Heart left ventricle (tissue), 13 donors: ENCODE data around the gene FLCN.

ENCODE experiments used
- POLR2A ChIP-seq, 2 donors: fragments of 450-650 bp; IDR thresholded peaks; one replicate each; pipeline ENCODE4 v1.6.1; 2017; ENCODE audit warnings: antibody characterized with exemption in 2 of 2, mild to moderate bottlenecking in 2 of 2, moderate library complexity in 2 of 2
- TF ChIP-seq, protein P1 (sequence below), 12 donors: fragments of 200-600 bp; sonication (generic) in 4 of 12; IDR thresholded peaks; one replicate each; pipeline versions ENCODE4 v1.5.0 to v1.8.0; 2018 to 2022; ENCODE audit warnings: antibody characterized with exemption in 12 of 12, mild to moderate bottlenecking in 5 of 12
- donor health status: ischemic (EF 13 %, LVEDD 7.1; RV severe dilation, severe dysfunction).
- donor health status: DM: no; HTN: yes; CAD: no.
- donor health status: DM: no; HTN: no; CAD: no.
- donor health status: ischemic (EF 25% LVEDD 6.9; RV normal size, moderate dysfunction).
- donor health status: ischemic (EF 25% LVEDD 5.7; RV mildly dilated, moderate dysfunction).
- donor health status: ischemic (EF 35%, LVEDD 5.7; RV mildly dilated, moderate dysfunction).
- donor health status: nonischemic (EF 11% LVEDD 7.7; RV severe dilation, severe dysfunction).
- donor health status: DM: yes; HTN: yes; CAD: no.
- donor health status: PGD.
- donor health status: ischemic (EF 29% LVEDD 5.4; RV normal size, mild dysfunction).
- donor health status: nonischemic (EF 23%, LVEDD 6.1; RV moderate dilation, normal function).

GRCh38 chr17:17215575-17215974 is 21.4 kb downstream of the FLCN start:
- TF ChIP-seq, protein P1, sequence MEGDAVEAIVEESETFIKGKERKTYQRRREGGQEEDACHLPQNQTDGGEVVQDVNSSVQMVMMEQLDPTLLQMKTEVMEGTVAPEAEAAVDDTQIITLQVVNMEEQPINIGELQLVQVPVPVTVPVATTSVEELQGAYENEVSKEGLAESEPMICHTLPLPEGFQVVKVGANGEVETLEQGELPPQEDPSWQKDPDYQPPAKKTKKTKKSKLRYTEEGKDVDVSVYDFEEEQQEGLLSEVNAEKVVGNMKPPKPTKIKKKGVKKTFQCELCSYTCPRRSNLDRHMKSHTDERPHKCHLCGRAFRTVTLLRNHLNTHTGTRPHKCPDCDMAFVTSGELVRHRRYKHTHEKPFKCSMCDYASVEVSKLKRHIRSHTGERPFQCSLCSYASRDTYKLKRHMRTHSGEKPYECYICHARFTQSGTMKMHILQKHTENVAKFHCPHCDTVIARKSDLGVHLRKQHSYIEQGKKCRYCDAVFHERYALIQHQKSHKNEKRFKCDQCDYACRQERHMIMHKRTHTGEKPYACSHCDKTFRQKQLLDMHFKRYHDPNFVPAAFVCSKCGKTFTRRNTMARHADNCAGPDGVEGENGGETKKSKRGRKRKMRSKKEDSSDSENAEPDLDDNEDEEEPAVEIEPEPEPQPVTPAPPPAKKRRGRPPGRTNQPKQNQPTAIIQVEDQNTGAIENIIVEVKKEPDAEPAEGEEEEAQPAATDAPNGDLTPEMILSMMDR (IDR thresholded peaks at IDR 0.05): no peak
- TF ChIP-seq POLR2A (IDR thresholded peaks at IDR 0.05): no peak
